CD4-positive, alpha-beta T cell treated with Interleukin-6 at 100 ng/mL for 8 hours (primary cell): ENCODE measurements around the gene CD24.
"Not testable (repeated sequence)": the region's sequence is repeated elsewhere in the genome, so short reads cannot be mapped to it uniquely, and the experiment has no call there.

Experiments used
- DNase-seq: peaks from one replicate; pipeline ENCODE4 v3.0.0-alpha.2; 2020; ENCODE audit warnings: mixed read lengths, low spot score

CD24 gene, protein sequence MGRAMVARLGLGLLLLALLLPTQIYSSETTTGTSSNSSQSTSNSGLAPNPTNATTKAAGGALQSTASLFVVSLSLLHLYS

DNA sequence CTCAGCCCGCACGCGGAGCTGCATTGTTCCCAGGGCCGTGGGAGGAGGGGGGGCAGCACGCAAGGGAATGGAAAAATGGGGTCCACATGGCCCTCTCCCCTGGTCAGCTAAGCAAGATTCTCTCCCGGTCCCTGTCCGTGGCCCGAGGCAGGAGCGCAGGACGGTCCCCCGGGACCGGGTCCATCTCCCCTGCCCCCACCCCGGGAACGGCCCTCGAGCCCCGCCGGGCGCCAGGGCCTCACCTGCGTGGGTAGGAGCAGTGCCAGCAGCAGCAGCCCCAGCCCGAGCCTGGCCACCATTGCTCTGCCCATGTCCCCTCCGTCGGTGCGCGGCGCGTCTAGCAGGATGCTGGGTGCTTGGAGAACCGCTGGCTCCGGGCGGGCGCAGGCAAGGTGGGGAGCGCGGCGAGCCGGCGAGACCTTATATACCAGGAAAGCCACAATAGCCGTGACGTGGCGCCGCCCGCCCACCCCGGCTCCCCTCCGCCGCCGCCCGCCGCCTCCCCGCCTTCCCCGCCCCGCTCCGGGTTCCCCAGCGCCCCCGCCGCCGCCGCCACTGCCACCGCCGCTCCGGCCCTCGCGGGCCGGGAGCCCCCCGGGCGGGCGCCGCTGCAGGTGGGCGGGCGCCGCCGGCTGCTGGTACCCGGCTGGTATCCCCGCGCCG lies at the start of gene CD24:
CD24 (minus strand) TSS at position 394 of the 663 bp plus-strand sequence; CDS start at position 311, 83 bp downstream.
- DNase-seq, result no peak

DNA sequence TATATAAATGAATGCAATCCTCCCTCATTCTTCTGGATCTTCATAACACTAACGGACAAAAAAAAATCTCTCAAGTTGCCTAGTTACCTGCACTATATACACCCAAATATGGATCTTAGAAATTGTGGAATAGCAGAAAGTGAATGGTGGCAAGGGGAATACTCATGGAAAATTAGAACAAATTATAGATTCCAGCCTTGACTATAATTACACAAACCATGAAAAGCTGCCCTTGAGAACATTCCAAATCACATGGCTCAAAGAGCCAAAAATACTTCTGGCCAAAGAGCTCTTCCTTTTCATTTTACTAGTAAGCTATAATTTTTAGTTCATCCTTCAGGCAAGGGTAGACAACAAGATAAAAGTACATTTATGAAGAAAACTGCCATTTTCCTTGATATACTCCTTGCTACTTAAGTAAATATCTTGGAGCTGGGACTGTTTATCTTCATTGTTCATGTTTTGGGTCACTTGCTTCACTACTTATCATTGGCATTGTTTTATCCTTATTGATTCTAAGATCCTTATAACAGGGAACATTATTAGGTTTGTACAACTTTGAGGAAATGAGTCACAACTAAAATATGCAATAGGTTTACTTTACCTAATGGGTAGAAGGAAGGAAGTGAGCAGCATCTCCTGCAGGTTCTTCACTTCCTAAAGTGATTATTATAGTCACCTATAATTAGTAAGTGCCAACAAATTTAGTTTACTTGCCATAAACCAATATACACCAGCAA lies 47.1 kb upstream of the CD24 start:
- DNase-seq, result no peak

DNA sequence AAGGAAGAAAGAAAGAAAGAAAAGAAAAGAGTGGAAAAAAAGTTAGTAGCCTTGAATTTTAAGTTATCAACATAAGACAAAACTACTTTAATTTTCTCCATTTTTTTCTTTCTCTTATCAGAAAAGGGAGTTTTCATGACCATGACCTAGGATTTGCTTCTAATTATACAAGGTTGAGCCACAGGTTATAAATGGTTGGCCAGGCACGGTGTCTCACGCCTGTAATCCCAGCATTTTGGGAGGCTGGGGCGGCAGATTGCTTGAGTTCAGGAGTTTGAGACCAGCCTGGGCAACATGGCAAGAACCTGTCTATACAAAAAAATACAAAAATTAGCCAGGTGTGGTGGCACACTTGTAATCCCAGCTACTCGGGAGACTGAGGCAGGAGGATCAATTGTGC lies 45.7 kb upstream of the CD24 start:
- DNase-seq, result no peak

DNA sequence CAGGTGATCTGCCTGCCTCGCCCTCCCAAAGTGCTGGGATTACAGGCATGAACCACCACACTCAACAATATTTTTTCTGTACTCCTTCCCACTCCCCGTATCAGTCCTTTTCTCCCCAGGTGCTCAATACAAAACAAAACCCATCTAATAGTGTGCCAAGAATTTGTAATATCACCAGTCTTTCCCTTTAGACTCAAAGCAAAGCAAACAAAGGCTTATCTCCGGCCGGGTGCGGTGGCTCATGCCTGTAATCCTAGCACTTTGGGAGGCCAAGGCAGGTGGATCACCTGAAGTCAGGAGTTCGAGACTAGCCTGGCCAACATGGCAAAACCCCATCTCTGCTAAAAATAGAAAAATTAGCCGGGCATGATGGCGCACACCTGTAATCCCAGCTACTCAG lies 45.1 kb upstream of the CD24 start:
- DNase-seq, result not testable (repeated sequence)

DNA sequence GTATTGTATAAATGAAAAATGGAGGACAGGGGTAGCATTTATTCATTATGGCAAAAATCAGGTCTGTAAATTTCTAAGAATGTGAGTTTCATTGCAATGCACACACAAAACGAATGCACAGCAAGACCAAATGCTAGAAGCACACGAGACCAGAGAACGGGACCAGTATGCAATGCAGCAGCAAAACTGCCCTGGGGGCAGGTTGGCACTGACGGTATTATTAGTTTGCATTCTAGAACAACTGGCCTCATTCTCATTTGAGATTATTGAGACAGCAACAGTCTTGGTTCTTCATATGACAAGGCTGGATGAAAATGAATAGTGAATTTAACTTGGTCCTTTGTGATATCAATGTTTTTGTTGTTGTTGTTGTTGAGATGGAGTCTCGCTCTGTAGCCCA lies 44.5 kb upstream of the CD24 start:
- no peak for DNase-seq

DNA sequence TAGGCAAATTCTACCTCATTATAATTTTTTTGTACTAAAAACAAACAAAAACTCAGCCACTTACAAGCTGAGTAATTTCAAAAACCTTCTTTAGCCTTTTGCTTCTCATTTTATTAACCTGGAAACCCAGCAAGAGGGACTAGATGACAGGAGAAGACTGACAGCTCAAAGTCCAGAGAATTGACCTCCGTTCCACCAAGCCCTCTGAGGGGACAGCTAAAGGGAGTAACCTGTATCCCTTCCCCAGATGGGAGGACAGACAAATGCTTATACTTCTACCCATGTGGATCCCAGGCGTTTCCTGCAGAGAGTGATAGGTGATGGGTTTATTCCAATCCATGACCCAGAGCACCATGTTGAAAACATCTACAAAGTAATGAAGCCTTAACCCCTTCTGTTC lies 35.0 kb upstream of the CD24 start:
- DNase-seq, result no peak

DNA sequence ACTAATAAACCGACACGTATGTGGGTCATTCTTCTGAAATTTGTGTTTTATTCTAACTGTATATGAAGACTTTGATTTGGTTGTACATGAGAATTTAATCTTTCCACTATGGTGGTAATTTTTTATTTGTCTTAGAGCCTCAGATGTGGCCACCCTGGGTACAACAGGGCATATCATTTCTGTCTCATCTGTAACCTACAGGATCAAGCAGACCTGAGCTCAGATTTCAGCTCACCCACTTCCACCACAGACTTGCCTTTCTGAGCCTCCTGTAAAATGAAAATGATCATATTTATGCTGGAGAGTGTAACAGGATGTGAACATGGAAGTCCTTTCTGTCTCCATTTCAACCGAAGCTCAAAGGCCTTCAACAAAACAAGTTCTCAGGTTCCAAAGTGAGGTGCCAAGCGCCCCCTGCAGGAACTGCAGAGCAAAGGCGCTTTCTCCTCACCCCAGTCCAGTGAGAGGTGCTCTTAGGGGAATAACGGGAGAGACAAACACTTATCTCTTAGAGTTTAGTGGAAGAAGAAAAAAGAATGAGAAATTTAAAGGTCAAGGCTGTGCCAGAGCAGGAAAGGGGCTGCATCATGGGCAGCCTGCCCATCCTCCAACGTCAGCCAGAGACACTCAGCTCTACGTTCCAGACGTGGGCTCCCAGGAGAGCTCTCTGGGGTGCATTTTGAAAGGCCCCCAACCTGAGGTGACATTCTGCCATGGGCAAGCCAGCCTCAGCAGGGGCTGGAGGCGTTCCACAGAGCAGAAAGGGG lies 23.0 kb upstream of the CD24 start:
- DNase-seq, result peak; percentile 21

DNA sequence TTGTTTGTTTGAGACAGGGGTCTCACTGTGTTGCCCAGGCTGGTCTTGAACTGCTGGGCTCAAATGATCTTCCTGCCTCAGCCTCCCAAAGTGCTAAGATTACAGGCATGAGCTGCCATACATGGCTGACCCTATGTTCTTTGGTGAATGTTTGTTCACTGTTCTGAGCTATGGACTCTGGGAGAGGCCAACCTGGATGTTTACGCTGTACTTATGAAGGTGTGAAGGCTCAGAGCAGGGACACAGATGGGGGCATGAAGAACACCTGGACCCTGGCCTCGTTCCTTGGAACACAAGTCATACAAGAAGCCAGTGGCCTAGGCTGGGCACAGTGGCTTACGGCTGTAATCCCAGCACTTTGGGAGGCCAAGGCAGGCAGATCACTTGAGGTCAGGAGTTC lies 21.1 kb upstream of the CD24 start:
- no peak for DNase-seq

DNA sequence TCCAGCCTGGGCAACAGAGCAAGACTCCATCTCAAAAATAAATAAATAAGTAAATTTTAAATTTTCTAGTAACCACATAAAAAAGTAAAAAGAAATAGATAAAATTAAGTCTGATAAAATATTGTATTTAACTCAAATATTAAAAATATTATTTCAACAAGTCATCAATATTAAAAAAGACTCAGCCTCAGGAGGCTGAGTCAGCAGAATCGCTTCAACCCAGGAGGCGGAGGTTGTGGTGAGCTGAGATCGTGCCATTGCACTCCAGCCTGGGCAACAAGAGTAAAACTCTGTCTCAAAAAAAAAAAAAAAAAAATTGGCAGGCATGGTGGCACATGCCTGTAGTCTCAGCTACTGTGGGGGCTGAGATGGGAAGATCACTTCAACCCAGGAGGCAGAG lies 15.2 kb upstream of the CD24 start:
- DNase-seq, result not testable (repeated sequence)

DNA sequence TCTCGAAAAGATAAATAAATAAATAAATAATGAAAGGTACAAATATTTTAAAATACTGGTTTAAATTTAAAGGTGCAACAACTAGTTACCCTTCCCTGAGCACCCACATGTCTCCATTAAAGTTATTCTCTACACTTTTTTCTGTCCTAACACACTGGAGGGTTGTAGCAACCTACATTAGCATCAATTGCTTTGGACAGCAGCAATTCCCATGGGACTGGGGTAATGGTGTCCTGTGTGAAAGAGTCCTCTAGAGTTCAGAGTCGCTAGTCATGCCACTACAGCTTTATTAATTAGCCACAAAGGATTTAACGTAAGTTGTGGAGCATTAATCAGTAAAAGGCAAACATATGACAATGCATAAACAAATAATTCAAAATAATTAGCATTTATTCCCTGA lies 14.1 kb upstream of the CD24 start:
- no peak for DNase-seq

DNA sequence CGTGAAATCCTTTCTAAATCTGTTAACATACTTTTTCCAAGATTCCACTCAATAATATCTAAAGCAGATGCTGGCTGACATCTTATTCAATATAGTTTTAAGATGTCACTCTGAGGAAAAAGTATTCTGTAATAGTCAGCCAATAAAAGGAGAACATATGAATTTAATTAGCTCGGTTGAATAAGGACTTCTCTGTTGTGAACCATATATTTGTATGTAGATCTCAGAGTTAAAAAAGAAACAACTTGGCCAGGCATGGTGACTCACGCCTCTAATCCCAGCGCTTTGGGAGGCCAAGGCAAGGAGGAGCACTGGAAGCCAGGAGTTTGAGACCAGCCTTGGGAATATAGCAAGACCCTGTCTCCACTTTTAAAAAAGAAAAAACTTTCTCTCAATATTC lies 7.4 kb upstream of the CD24 start:
- no peak for DNase-seq

DNA sequence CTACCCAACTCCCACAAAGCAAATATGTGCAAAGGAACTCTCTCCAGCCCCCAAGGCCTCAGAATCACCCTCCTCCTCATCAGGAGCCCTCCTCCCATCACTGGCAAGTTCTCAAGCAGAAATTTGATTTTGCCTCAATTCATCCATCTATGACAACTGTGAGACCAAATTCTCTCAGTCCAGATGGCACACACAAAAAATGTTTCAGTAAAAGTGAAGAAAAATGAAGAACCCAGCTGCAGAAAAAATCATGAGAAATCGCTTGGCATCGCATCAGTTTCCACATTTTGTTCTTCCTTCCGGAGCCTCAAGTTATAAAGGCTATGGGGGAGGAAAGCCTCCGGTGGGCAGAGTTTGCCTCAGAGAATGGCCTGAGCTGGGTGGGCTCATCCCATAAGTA lies 6.4 kb upstream of the CD24 start:
- no peak for DNase-seq

DNA sequence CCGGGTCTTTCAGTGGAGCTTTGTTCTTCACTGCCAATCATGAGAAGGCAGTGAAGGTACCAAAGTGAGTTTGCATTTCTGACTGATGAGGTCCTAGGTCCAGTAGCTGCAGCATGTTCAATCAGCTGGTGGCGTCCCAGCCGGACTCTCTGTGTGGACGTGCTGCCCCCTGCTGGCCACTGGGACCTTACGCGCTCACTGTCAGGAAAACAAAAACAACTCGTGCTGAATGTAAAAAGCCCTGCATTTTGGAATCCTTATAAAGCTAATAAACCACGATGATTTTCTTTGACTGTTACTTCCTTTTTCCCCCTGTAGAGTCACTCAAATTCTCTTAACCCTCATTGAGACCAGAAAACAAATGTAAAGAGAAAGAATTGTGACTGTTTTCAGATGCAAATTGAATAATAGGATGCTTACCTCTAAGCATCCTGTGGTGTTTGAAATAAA lies 4.9 kb upstream of the CD24 start:
- DNase-seq, result peak; percentile 66

DNA sequence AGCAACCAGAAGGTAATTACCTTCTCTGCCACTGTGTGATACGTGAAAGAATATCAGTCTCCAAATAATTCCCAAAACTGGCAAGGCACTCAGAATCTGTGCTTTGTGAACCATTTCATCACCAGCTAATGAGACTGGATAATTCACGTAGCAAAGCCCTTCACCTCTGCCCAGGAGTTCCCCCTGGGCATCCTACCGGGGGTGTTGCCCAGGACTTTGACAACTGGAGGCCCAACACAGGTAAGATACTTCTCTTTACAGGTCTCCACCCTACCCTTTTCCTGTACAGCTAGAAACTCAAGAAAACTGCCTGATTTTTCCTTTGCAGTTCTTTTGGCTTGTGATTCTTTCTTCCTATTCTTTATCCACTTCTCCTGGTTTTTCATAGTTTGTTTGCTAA lies 2.7 kb upstream of the CD24 start:
- DNase-seq, result no peak

DNA sequence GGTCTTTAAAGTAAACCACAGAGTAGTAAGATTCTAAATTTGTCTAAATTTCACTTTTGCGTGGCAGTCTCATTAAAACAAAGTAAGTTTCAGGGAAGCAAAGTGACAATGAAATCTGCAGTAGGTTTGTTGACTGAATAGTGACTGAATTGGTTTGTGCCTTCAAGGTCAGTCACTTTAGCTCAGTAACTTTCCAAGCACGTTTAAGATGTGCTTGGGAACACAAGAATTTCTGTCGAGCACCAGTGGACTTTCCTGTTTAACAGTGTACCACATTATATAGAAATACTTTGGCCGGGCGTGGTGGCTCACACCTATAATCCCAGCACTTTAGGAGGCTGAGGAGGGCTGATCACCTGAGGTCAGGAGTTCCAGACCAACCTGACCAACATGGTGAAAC lies 1.7 kb upstream of the CD24 start:
- DNase-seq, result no peak

DNA sequence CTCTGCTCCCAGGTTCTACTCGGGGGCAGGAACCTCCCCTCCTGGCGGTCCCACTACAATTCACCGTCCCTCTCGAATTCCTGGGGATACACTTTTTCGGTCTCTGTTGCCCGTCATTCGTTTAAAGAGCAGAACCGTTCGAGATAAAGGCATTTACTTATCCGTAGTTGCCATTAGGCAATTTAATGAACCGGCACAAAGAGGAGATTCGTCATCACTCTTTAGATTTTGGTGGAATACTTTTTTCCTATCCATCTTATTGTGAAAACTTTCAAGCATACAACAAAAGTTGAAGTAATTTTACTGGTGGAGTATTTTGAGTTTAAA lies 1.2 kb upstream of the CD24 start:
- no peak for DNase-seq

DNA sequence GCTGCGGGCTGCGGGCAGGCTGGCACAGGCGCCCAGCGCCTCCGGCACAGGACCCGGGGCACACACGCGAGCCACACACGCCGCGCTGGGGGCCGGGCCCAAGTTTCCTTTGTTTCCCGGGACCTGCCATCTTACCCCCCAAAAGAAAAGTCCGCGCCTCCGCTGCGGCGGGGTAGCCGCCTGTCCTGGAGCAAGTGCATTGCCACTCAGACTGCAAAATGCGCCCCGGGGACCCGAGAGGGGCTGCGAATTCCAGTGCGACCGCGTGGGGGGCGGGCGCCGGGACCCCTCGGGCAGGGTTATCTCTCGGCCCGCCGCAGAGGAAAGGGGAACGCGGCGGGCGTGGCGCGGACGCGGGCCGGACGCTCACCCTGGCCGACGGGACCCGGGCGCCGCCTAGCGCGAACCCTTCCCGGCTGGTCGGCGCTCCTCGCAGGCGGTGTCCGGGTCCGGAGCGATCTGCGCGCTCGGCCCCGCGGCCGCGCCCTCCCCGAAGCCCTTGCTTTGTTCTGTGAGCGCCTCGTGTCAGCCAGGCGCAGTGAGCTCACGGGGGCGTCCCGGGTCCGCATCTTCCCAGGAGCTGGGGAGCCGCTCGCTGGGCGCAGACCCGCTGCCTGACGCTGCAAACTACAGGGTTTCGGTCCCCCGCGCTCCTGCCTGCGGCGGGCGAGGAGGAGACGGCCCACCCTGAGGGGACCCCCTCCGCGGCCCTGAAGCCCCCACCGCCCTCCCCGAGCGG lies 639 bp upstream of the CD24 start:
- DNase-seq, result no peak

DNA sequence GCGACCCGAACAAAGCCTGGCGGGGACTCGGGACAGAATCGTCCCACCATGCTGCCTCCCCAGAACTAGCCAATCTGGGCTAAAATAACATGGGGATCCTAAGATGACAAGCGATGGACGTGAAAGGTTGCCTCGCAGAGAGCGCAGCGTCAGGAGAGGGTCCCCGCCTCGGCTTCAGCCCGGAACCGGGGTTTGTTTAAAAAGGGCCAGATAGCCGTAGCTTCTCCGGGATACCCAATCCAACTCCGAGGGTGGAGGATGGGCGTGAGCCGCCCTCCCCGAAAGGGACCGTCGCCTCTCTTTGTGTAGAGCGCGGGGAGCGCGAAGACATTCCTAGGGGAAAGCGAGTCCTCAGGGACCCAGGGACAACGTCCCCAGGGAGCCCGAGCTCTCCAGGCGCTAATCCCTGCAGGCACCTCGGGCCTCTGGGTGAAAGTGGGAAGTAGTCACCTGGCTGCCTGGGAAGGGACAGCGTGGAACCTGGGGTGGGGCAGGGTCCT lies 643 bp downstream of the CD24 start:
- no peak for DNase-seq

DNA sequence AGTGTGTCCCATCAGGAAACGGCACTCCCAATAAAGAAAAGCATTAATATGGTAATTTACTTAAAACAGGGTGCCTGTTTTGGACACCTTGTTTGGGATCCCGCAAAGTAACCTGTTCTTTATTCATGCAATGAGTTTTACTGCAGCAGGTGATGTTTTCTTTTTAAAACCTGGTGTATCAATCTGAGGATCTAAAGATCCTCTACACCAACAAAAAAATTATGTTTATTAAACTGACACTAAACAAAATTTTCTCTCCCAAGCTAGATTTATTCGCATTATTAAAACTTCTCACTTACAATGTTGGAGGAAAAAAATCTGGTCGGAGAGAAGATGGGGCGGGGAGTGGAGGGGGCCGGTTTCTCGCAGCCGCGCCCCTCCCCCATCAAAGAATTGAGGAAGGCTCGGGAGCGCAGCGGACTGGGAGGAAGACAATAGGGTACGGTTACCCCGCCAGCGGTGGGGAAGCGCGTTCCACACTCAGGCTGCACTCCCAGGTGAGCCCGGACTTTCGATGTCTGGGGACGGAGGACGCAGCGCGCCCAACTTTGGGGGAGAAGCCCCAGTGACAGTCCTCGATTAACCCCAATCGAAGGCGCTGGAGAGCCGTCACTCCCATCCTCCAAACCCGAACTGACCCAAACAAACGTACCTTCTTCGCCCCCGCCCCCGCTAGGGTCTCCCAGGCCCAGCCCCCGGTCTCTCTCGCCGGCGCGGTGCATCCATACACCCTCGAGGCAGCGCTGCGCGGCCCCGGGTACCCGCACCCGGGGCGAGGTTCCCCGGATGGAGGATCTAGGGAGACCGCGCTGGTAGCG lies 1.3 kb downstream of the CD24 start:
- DNase-seq, result no peak

DNA sequence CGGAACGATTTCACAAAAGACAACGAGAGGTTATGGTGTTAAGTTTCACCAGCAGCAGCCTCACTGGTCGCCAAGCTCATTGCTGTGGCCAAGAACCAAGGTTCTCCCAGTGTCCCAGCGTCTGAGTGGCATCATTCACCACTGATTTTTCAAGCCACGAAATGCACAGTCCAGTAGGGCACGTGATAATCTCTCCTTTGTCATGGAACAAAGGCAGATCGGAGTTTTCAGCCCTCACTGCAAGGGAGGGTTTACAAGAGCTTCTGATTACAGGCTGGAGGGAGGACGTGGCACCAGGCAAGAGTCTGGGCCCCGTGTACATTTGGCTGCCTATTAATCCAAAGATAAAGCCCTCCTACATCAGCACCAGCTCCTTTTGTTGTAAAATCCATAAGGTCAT lies 2.0 kb downstream of the CD24 start:
- DNase-seq, result no peak

DNA sequence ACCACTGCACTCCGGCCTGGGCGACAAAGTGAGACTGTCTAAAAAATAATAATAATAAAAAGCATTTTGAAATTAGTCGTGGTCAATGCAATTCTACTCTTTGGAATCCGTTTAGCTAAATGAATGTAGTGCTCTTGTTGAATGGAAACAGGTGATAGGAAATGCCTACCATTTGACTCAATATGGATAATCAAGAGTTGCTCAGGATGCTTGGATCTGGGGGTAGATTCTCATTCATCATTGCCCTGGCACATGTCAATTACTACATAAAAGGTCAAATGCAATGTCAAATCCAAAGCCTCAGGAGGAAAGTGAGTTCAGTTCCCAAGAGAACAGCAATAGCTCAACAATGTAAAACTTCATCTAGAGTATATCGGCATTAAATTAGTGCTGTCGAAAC lies 3.8 kb downstream of the CD24 start:
- not testable (repeated sequence) for DNase-seq
